ENCODE results near the gene ARPC2.

DNA sequence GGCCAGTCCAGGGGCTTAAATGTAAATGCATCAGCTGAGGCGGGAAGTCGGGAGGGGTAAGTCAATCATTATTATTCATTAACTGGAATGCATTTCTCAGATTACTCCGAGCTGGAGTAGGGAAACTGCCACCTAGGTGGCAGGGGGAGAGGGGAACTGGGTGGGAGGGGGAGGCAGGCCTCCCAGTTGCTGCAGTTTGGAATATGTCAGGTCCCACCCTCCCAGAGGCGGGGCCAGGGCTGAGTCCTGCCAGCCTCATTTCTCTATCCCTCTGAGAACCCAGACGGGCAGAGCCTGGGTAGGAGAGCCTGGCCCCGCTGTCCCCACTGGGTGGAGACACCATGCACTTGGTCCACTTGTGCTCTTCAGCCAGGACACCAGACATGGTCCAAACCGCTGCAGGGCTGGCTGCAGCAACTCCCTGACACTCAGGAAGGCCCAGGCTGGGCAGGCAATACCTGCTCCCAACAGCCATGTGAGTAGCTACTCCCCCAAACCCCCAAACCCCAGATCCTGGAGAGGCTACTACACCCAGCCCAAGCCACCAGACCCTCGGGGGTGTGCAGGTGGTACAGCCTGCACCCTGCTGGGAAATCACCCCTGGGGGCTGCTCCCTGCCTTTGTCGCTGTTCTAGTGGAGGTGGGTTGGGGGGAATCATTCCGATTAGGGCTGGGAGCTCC, 43.9 kb downstream of the ARPC2 start, which contains the start of gene GPBAR1:
- TF ChIP-seq POLR2A (IDR thresholded peaks at IDR 0.05), result no peak
- no peak for TF ChIP-seq CTCF (IDR thresholded peaks at IDR 0.05 in 8 of 11, conservative IDR thresholded peaks at IDR 0.05 in 3 of 11)
